Activated CD8-positive, alpha-beta memory T cell treated with anti-CD3 and anti-CD28 coated beads, Interleukin-2, amount 50 U/mL, for 1 hour (primary cell): ENCODE measurements around the gene WDR6.

Experiments
- DNase-seq: peaks from one replicate; pipeline ENCODE4 v3.0.0-alpha.2; 2020; ENCODE audit errors: extremely low read depth

The WDR6 gene

DNA sequence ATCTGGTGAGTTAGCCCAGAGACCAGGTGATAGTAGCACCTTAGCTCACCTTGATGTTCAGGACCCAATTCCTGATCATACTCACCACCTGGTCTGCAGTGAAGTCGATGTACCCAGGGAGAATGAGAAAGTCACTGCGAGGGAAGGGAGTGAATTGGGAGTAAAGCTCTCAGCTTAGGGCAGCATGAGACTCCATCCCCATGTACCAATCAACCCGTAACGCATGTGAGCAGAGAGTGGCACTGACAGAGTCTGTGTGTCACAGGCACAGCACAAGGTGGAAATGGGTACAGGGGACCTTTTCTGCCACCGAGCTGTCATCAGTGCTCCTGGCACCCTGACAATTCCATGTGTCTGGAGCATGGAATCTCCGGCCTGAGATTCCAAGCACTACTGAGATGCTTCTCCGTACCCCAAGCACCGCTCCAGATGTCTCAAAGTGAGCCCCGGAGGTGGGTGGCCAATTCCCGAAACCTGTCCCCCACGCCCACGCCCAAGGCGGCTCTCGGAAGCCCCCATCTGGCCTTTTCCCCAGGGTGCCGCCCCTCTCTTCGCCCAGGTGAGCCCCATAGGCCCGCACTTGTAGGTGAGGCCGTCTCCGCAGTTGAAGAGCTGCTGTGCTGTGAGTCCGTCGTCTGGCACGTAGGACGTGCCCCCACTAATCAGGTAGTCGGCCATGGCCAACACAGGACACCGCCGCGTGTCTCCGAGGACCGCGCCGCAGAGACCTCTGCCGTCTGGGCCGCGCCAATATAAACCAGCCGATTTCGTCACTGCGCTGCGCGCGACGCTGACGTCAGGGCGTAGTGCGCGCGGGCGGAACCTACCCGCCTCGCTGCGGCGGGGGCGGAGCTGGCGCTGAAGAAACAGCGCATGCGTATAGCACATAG is 21.7 kb downstream of the WDR6 start, which contains the start of gene IMPDH2:
Gene IMPDH2, minus strand, starts transcription at position 726 of the 890 bp plus-strand sequence. Its CDS starts 48 bp downstream, at position 678.
- DNase-seq, result peak; percentile 72

DNA sequence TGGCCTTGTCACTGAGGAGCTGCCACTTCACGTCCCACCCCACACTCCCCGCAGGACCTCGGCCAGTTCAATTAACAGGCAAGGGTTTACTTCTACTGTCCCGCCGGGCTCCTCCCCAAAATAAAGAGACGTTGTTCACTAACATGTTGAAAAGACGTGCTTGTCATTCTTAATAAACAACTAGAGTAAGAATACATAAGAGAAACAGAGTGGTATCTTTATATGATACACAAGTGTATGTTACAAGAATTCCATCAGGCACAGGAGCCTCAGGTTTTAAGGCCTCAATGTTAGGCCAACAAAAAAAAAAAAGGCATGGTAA is 22.3 kb downstream of the WDR6 start:
- DNase-seq, result no peak

- DNase-seq, result no peak
These were observed 23.1 kb downstream of the WDR6 start for GRCh38 chr3:49030321-49030720.

- DNase-seq, result no peak
These were observed 25.6 kb downstream of the WDR6 start for GRCh38 chr3:49032646-49033304.

DNA sequence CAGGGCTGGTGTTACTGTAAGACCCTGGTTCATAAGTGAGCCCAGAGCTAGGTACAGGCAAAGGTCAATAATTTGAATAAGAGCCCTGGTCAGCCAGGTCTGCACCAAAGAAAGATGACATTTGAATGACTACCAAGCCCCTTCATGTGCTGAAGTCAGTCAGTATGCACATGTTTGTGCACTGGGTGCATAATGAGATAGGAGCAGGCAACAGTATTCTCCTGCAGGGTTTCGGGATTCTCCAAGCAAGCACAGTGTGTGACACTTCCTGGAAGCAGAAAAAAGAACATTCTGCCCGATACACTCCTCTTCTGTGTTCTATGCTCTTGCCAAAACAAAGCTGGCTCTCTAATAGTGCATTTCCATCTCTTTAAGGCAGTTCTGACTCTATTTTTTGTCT is 27.5 kb downstream of the WDR6 start:
- no peak for DNase-seq

GRCh38 chr3:49035281-49035680 is 28.1 kb downstream of the WDR6 start:
- no peak for DNase-seq

DNA sequence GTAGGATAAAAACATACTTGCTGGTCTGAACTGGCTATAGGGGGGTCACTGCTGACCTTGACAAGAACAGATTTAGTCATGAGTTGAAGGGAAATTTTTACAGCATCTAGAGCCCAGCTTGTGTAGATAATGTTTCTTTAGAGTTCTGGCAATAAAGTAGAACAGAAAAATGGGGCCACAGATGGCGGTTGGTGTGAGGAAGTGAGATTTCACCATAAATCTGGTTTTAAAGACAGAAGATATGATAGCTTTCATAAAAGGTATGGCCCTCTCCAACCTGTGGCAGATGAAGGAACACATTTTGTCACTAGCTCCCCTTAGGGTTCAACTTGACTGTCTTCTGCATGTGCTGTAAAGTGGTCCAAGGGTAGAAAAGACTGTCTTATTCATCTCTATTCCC is 46.4 kb downstream of the WDR6 start:
- DNase-seq, result no peak

- DNase-seq, result no peak
These were observed 47.2 kb downstream of the WDR6 start for GRCh38 chr3:49054344-49054862.

DNA sequence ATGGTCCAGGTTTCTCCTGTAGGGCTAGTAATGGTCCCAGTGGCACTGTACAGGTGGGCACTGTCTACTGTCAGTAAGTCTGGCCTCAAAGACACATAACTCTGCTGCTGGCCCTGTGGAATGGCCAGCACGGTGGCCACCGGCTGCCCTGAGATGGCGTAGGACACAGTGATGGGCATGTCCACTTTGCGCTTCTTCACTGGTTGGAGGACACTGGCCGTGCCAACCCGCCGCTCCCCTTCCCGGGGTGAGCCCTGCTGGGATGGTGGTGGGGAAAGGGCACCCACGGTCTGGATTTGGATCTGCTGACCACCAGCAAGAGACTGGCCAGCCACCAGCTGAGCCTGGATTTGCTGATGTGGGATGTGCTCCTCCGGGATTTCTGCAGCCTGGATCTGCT is 50.1 kb downstream of the WDR6 start:
- DNase-seq, result no peak

GRCh38 chr3:49058011-49058410 is 50.8 kb downstream of the WDR6 start:
- DNase-seq, result no peak
